IPS-18a (cell line): ENCODE measurements around the gene THSD7A.
"Not testable (repeated sequence)": the region's sequence is repeated elsewhere in the genome, so short reads cannot be mapped to it uniquely, and the experiment has no call there.

Experiments
- H3K27ac ChIP-seq: one replicate; pipeline ENCODE4 v1.5.1; 2013; ENCODE audit warnings: low read length
- H3K27me3 ChIP-seq: one replicate; pipeline ENCODE4 v1.6.1; 2013; ENCODE audit warnings: mild to moderate bottlenecking, low read length; ENCODE audit not compliant: control insufficient read depth, insufficient read depth
- H3K36me3 ChIP-seq: one replicate; pipeline ENCODE4 v1.6.1; 2013; ENCODE audit warnings: low read depth, low read length; ENCODE audit not compliant: control insufficient read depth
- H3K4me1 ChIP-seq: one replicate; pipeline ENCODE4 v1.6.1; 2013; ENCODE audit warnings: low read depth, low read length; ENCODE audit not compliant: control insufficient read depth
- H3K4me3 ChIP-seq: one replicate; pipeline ENCODE4 v1.5.1; 2013; ENCODE audit warnings: low read length
- H3K9ac ChIP-seq: one replicate; pipeline ENCODE4 v1.6.1; 2013; ENCODE audit warnings: mild to moderate bottlenecking, low read length, moderate library complexity
- H3K9me3 ChIP-seq: one replicate; pipeline ENCODE4 v1.6.1; 2013; ENCODE audit warnings: low read depth, low read length; ENCODE audit not compliant: control insufficient read depth

THSD7A gene

GRCh38 chr7:11533229-11533820 lies 298.7 kb downstream of the THSD7A start:
- Histone ChIP-seq H3K4me3 (no peak overlapping the region), H3K9me3 (no peaks in the 10 kb centered on the region), H3K4me1 (peaks cover 9% of the 10 kb centered on the region), H3K27me3 (no peaks in the 10 kb centered on the region), H3K36me3 (no peaks in the 10 kb centered on the region), H3K9ac (no peak overlapping the region), H3K27ac (no peak overlapping the region)

GRCh38 chr7:11529382-11529781 lies 302.6 kb downstream of the THSD7A start:
- H3K9ac ChIP-seq, result no peak overlapping the region
- H3K9me3 ChIP-seq, result no peaks in the 10 kb centered on the region
- H3K36me3 ChIP-seq, result no peaks in the 10 kb centered on the region
- H3K4me1 ChIP-seq, result peaks cover 9% of the 10 kb centered on the region
- H3K4me3 ChIP-seq, result no peak overlapping the region
- H3K27ac ChIP-seq, result no peak overlapping the region
- no peaks in the 10 kb centered on the region for H3K27me3 ChIP-seq

GRCh38 chr7:11527707-11528106 lies 304.3 kb downstream of the THSD7A start:
- Histone ChIP-seq H3K27ac (no peak overlapping the region), H3K27me3 (no peaks in the 10 kb centered on the region), H3K4me3 (no peak overlapping the region), H3K9ac (no peak overlapping the region), H3K36me3 (no peaks in the 10 kb centered on the region), H3K4me1 (peaks cover 9% of the 10 kb centered on the region), H3K9me3 (no peaks in the 10 kb centered on the region)

- H3K27me3 ChIP-seq, result no peaks in the 10 kb centered on the region
- H3K4me1 ChIP-seq, result peaks cover 11% of the 10 kb centered on the region
- H3K4me3 ChIP-seq, result no peak overlapping the region
- H3K9me3 ChIP-seq, result no peaks in the 10 kb centered on the region
- no peak overlapping the region for H3K9ac ChIP-seq
- no peaks in the 10 kb centered on the region for H3K36me3 ChIP-seq
- no peak overlapping the region for H3K27ac ChIP-seq
These were observed 307.3 kb downstream of the THSD7A start for GRCh38 chr7:11524476-11525397.

GRCh38 chr7:11521964-11522499 lies 310.0 kb downstream of the THSD7A start:
- H3K27ac ChIP-seq, H3K27me3 ChIP-seq, H3K36me3 ChIP-seq, H3K9ac ChIP-seq, H3K9me3 ChIP-seq, H3K4me3 ChIP-seq: not testable (repeated sequence)
- H3K4me1 ChIP-seq, result peaks cover 18% of the 10 kb centered on the region

- Histone ChIP-seq H3K4me1 (peaks cover 18% of the 10 kb centered on the region), H3K27ac (no peak overlapping the region), H3K9ac (no peak overlapping the region), H3K9me3 (no peaks in the 10 kb centered on the region), H3K27me3 (no peaks in the 10 kb centered on the region), H3K4me3 (no peak overlapping the region), H3K36me3 (no peaks in the 10 kb centered on the region)
These were observed 314.1 kb downstream of the THSD7A start for GRCh38 chr7:11517853-11518252.

- Histone ChIP-seq H3K27ac (no peak overlapping the region), H3K9me3 (no peaks in the 10 kb centered on the region), H3K27me3 (no peaks in the 10 kb centered on the region), H3K4me1 (peaks cover 18% of the 10 kb centered on the region), H3K4me3 (no peak overlapping the region), H3K9ac (no peak overlapping the region), H3K36me3 (no peaks in the 10 kb centered on the region)
These were observed 315.7 kb downstream of the THSD7A start for GRCh38 chr7:11516328-11516727.

- Histone ChIP-seq H3K9me3 (no peaks in the 10 kb centered on the region), H3K4me3 (no peak overlapping the region), H3K9ac (no peak overlapping the region), H3K27ac (no peak overlapping the region), H3K4me1 (peaks cover 11% of the 10 kb centered on the region), H3K36me3 (no peaks in the 10 kb centered on the region), H3K27me3 (no peaks in the 10 kb centered on the region)
These were observed 318.5 kb downstream of the THSD7A start for GRCh38 chr7:11513460-11513859.

GRCh38 chr7:11507929-11508328 lies 324.1 kb downstream of the THSD7A start:
- H3K9ac ChIP-seq, result no peak overlapping the region
- H3K4me1 ChIP-seq, result peaks cover 21% of the 10 kb centered on the region
- no peaks in the 10 kb centered on the region for H3K27me3 ChIP-seq
- H3K36me3 ChIP-seq, result no peaks in the 10 kb centered on the region
- peaks cover 5% of the 10 kb centered on the region for H3K9me3 ChIP-seq
- peak overlapping the region; percentile 7 for H3K4me3 ChIP-seq
- no peak overlapping the region for H3K27ac ChIP-seq

GRCh38 chr7:11506417-11506816 lies 325.6 kb downstream of the THSD7A start:
- peaks cover 5% of the 10 kb centered on the region for H3K9me3 ChIP-seq
- no peaks in the 10 kb centered on the region for H3K27me3 ChIP-seq
- no peak overlapping the region for H3K27ac ChIP-seq
- H3K4me1 ChIP-seq, result peaks cover 21% of the 10 kb centered on the region
- no peak overlapping the region for H3K4me3 ChIP-seq
- no peaks in the 10 kb centered on the region for H3K36me3 ChIP-seq
- no peak overlapping the region for H3K9ac ChIP-seq

- peaks cover 21% of the 10 kb centered on the region for H3K4me1 ChIP-seq
- H3K27ac ChIP-seq, result no peak overlapping the region
- H3K27me3 ChIP-seq, result no peaks in the 10 kb centered on the region
- H3K9ac ChIP-seq, result no peak overlapping the region
- H3K36me3 ChIP-seq, result no peaks in the 10 kb centered on the region
- H3K9me3 ChIP-seq, result peaks cover 5% of the 10 kb centered on the region
- no peak overlapping the region for H3K4me3 ChIP-seq
These were observed 326.5 kb downstream of the THSD7A start for GRCh38 chr7:11505471-11505985.
